ENCODE measurements around the gene GUCY1A2.

GUCY1A2 gene

DNA sequence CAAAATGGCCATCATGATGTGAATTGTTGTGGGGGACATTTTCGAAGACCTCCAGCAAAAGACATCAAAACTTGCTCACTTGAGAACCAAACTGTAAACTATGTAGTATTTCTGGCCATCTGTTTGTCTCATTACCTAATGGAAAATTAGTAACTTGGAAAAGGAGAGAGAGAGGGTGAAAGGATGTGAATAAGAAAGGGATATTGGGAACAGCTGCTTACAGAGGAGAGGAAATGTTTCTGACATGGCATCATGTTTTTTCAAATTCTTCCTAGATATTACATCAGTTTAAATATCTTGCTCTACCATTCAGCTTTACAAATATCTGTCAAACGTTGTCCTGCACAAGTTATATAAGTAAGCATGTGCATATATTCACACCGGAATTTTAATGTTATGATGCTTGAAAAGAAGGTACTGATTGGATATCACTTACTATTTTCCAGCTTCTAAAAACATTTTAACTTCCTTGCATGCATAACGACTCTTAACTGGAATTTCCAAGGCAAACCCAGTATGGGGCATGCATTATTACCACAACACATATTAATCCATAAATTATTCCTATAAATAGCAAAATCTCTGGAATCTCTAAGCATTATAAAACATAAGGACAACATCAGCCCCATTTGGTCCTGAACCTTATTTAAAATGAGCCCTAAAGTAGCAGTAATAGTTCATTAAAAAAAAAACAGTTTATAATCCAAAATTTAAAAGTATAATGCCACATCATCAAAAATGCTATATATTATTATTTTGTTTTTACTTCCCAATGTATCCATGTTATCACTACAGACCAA lies 20.0 kb downstream of the GUCY1A2 start:
- DNase-seq = no peak

GRCh38 chr11:106997227-106997626 lies 21.0 kb downstream of the GUCY1A2 start:
- no peak for DNase-seq

DNA sequence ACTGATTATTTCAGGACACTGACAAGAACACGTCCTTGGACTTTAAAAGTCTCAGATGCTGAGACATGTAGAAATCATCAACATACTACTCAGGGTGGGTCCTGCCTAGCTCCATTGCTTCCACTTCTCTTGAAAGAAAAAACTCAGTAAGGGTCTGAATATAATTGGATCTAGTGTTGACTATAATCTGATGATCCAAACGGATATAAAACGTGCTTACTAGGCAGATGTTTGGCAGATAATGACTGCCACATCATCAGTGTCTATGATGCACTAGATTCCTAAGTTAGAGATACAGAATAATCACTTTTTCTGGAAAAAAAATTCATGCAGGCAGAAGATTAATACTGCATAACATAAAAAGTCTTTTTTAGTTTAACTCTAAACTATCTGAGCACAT lies 21.6 kb downstream of the GUCY1A2 start:
- no peak for DNase-seq

GRCh38 chr11:106990331-106990730 lies 27.9 kb downstream of the GUCY1A2 start:
- DNase-seq = no peak

GRCh38 chr11:106989078-106989455 lies 29.2 kb downstream of the GUCY1A2 start:
- no peak for DNase-seq

DNA sequence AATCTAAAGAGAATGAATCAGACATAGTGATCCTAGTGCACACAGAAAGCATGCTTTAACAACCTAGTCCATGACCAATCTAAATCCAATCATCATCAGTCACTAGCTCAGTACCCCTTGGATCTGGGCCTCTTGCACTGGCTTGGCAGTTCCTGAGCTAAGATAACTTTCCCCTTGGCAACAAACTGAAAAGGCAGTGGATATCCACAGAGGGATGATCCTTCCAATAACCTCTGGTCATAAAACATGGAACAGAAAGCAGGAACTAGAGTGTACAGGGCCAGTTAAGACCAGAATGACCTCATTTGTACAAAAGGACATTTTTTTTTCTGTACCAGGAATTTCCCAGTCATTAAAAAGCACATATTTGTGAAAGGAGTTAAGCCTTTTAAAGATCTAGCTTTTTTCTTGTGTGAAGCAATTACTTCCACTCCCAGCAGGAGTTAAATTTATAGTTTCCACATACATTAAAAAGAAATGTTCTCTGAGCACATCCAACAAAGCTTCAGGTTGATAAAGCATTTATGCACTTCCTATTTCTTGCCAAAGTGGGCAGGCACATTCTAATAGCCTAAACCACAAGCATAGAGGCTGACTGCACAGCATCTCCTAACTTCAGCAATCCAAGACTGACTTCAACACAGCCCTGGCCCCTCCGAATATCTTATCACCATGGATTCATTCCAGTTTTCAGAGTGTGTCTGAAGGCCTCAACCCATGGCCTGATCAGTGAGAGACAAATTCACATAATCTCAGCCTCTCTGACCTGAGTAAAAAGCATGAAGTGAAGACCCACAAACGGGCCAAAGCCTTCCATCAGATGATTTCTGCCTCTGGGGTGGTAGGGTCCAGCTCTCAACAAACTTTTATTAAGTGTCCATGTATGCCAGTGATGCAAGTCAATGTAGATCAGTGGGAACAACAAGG lies 29.9 kb downstream of the GUCY1A2 start:
- no peak for DNase-seq

DNA sequence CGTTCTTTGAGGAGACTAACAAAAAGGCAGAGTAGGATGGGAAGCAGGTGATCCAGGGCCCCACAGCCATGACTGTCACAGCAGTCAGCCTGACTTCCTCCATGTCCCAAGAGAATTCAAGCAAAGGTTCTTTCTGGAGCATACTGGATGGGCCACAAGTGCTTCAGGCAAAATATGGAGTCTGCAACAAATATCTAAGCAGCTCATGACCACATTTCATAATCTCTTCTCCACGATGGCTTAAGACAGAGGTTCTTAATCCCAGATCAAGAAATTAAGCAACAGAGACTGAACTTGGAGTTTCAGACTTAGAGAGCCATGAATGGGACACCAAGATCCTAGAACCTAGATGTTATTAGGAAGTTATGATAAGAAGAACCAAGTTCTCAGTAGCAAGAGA lies 31.6 kb downstream of the GUCY1A2 start:
- no peak for DNase-seq

DNA sequence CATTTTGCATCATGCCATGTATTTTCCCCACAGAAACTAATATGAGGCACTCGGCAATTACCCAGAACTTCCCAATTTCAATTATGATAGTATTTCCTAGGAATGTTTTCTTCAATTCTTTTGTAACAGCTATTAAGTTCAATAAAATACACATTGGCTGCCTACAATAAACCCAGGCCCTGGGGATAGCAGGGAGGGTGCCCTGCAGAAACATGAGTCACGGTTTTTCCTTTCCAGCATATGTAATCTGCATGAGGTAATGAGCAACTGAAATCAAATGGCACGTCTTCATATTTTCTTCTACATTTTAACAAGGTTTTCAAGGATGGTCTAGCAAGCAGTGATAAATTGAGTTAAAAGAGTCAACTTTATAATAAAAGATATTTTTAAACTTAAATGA lies 32.0 kb downstream of the GUCY1A2 start:
- DNase-seq = no peak

DNA sequence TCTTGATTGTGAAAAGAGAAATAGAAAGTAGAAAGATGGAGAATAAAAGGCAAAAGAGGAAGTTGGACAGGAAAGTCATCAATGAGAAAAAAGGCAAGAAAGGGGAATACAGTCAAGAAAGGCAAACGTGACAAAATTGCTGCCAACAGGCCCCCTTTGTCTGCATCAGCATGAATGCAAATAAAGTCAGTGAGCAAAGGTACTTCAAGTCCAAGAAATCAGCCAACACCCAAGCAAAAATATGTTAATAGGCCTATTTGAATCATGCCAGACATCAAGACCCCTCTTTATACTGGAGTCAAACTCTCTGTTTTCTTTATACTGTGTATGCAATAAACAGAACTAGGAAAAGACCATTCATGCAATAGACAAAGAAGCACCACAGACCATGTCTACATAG lies 34.3 kb downstream of the GUCY1A2 start:
- DNase-seq = no peak

GRCh38 chr11:106983261-106983660 lies 35.0 kb downstream of the GUCY1A2 start:
- DNase-seq = no peak

- no peak for DNase-seq
These were observed 43.4 kb downstream of the GUCY1A2 start for GRCh38 chr11:106974831-106975230.

- DNase-seq = no peak
These were observed 46.4 kb downstream of the GUCY1A2 start for GRCh38 chr11:106971864-106972263.

DNA sequence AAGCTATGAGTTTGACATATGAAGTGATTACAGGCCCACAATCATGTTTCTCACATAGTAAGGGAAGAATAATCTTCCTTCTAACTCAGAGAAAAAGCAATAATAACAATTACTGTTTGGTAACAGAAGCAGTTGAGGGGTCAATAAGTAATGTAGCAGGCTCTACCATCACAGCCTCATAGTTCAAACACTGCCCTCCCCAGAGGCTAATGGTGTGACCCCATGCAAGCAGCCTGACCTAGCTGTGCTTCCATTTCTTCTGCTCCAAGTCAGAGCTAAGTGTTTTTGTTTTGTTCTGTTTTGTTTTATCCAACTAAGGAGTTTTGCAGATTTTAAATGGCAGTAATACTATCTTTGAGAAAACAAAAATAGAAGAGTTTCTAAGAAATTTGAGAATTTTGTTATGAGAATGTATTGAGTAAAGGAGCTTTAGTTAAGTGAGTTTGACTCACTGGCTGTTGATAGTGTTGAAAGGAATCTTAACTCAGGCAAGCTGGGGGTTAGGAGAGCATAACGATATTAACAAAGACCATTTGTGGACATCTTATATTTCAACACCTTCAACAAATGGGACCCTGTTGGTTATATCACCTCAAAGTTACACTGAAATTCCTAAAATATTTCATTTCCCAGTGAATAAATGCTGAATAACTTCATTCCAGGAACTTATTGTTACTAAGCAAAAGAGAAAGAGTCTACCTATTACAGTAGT lies 48.5 kb downstream of the GUCY1A2 start:
- no peak for DNase-seq

GRCh38 chr11:106962995-106963394 lies 55.3 kb downstream of the GUCY1A2 start:
- no peak for DNase-seq

DNA sequence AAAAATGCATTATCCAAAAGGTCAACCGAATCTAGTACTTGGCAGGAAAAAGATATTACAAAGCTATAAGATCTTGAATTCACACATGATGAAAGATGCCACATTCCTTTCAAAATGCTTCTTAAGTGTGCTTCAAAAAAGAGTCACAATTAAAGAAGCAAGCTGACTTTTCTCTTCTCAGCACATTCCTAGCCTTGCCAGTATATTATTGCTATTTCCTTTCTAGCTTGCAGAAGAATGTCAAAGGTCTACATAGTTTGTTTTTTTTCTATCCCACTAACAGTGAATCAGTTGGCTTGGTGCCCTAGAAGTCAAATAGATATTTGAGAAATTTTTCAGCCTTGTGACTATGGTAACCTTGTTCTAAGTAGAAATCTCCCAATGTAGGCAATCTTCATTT lies 56.8 kb downstream of the GUCY1A2 start:
- no peak for DNase-seq

DNA sequence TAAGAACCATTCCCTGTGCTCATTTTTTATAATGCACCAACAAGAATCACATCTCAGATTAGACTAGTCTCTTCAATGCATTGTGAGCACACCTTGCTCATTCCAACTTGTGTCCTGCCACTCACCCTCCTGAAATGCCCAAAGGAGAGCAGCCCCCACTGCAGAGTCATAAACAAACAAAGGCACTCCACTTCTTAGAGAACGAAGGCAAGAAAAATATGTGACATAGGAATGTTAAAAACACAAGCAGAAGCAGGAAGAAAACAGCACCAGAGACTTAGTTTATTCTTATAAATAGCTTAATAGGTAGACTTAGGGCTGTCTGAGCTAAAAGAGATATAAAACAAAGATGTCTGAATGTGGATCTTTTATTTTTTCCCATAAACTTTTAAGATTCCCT lies 57.2 kb downstream of the GUCY1A2 start:
- no peak for DNase-seq

DNA sequence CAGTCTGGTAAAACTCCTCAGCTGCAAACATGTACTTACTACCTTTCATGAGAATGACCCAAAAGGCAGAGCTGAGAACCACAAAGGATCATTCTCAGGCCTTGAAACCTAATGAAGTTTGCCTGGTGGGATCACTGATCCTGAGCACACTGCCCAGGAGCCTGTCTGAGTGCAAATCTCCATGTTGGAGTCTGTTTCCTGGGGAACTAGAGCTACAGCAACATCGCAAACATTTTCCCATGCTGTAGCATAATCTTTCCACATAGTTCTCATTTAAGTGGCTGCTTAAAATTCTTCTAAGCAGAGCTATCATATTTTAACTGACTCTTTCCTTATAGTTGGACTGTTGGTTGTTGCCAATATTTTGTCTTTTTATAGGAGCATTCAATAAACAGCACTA lies 58.5 kb downstream of the GUCY1A2 start:
- no peak for DNase-seq

GRCh38 chr11:106959386-106959785 lies 58.9 kb downstream of the GUCY1A2 start:
- DNase-seq = no peak

DNA sequence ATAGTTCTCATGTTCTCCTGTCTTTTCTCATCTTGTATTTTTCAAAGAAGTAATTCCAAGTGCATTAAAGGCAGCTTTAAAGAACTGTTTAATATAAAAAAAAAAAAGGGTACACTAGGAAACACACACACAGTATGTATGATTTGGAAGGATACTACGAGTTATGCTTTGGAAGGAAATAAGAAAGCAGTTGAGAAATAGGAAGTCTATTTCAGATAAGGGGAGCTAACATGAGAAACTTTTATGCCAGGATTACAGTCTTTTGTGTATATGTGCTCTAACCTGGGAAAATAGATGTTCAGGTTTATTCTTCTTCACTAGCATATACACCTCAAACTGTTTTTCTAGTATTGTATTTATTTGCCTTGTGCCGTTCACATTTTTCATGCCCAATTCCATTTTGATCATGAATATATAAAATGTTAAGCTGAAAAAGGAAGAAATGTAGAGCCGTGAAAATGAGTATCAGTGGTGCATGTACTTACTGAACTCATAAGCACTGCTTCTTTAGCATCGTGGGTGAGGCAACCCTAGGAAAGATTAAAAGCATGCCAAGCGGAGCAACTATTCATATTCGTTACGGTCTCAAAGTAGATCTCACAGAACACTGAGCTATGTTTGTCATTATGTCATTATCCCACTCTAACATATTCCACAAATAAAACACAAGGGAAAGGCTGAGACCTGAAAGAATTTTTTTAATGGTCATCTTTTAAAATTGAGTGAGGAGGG lies 59.6 kb downstream of the GUCY1A2 start:
- DNase-seq = no peak

- DNase-seq = no peak
These were observed 61.2 kb downstream of the GUCY1A2 start for GRCh38 chr11:106957030-106957482.

GRCh38 chr11:106950067-106950491 lies 68.2 kb downstream of the GUCY1A2 start:
- DNase-seq = no peak

- DNase-seq = no peak
These were observed 75.2 kb downstream of the GUCY1A2 start for GRCh38 chr11:106943089-106943488.

GRCh38 chr11:106939157-106939556 lies 79.1 kb downstream of the GUCY1A2 start:
- no peak for DNase-seq

Data from stimulated activated CD4-positive, alpha-beta T cell treated with anti-CD3 and anti-CD28 coated beads, Interleukin-4, amount 100 ng/mL, for 24 hours (primary cell).